Hematopoietic multipotent progenitor cell treated with erythropoietin and hydrocortisone succinate and interleukin-3 and kit ligand, for 4 days (in vitro differentiated cells): ENCODE results near the gene KCNA4.
"Not testable (repeated sequence)": the region's sequence is repeated elsewhere in the genome, so short reads cannot be mapped to it uniquely, and the experiment has no call there.

ENCODE experiments used
- DNase-seq: peaks from one replicate; pipeline ENCODE4 v3.0.0-alpha.2; 2015

Gene KCNA4

DNA sequence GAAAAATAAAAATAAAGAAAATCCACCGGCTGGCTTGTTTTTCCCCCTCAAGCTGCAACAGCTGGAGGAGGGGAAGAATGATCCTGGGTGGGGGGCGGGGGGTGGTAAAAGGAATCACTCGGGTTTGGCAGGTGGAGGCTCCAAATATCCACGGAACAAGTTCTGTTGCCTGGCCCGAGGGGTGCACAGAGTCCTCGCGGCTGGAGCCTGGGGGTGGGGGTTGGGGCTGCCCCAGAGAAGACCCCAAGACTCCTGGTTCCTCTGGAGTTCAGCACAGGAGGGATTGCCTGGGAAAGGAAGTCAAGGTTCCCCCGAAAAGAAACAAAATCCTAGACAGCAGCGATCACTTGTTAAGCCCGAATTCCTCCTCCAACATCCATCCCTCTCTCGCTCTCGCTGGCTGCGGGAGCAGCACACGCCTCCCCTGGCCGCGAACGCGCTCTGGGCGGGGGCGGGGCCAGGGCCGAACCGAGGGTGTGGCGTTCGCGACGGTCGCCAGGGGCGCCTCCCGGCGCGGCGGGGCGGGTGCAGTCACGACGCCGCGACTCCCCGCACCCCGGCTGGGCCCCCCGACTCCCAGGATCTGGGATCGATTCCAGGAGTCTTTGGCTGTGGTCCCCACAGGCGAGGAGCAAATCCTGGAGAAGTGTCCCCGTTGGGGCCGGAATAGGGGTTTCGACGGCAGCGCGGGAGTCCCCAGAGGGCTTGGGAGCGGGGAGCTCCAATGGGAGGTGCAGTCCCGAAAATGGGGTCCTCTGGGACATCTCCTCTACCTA lies at the start of gene KCNA4:
Gene KCNA4 (minus strand): TSS at position 443 of the 776 bp plus-strand sequence. CDS start 4,352 bp downstream, outside the sequence.
- peak; percentile 17 for DNase-seq

DNA sequence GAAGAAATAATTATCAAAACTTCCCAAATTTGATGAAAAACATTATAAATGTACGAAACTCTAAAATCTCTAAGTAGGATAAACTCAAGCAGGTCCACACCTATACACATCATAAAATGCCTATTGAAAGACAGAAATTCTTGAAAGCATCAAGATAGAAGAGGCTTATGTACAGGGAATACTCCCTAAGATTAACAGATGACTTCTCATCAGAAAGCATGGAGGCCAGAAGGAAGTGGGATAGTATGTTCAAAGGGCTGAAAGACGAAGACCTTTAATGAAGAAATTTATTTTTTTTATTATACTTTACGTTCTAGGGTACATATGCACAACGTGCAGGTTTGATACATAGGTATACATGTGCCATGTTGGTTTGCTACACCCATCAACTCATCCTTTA lies 45.3 kb upstream of the KCNA4 start:
- no peak for DNase-seq

- DNase-seq, result no peak
Observed at GRCh38 chr11:30059172-30059815, 42.5 kb upstream of the KCNA4 start.

DNA sequence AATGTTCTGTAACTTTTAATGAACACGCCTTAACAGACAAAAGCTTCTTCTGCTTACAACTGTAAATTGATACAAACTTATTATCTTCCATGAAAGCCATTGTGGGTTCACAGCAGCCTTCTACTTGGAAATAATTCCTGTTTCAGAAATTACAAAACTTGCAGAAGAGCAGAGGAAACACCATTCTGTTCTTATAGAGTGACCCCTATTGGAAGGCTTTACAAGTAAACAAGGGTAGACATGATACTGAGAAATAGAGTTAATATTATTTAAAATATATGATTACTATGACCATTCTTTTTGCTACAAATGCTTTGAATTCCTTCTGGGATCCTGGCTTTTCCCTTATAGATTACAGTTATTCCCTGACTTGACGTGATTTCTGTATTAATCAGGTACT lies 32.4 kb upstream of the KCNA4 start:
- no peak for DNase-seq

- DNase-seq, result peak; percentile 17
Observed at GRCh38 chr11:30046578-30046945, 29.7 kb upstream of the KCNA4 start.

- DNase-seq, result no peak
Observed at GRCh38 chr11:30045921-30046577, 29.2 kb upstream of the KCNA4 start.

- no peak for DNase-seq
Observed at GRCh38 chr11:30045144-30045543, 28.3 kb upstream of the KCNA4 start.

- no peak for DNase-seq
Observed at GRCh38 chr11:30041171-30041570, 24.3 kb upstream of the KCNA4 start.

DNA sequence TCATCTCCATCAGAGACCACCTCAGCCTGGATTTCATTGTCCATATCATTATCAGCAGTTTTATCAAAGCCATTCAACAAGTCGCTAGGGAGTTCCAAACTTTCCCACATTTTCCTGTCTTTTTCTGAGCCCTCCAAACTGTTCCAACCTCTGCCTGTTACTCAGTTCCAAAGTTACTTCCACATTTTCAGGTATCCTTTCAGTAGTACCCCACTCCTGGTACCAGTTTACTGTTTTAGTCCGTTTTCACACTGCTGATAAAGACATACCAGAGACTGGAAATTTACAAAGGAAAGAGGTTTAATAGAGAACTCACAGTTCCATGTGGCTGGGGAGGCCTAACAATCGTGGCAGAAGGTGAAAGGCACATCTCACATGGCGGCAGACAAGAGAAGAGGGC lies 17.9 kb upstream of the KCNA4 start:
- not testable (repeated sequence) for DNase-seq

DNA sequence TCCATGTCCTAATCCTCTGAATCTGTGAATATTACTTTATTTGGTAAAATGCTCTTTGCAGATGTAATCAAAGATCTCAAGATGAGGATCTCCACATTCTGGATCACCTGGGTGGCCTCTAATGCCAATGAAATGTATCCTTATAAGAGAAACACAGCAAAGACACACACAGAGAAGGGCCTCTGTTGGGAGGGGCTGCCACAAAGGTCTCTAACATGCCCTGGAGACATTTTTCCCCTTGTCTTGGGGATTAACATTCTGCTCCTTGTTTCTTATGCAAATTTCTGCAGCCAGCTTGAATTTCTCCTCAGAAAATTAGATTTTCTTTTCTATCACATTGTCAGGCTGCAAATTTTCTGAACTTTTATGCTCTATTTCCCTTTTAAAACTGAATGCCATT lies 17.3 kb upstream of the KCNA4 start:
- DNase-seq, result not testable (repeated sequence)

DNA sequence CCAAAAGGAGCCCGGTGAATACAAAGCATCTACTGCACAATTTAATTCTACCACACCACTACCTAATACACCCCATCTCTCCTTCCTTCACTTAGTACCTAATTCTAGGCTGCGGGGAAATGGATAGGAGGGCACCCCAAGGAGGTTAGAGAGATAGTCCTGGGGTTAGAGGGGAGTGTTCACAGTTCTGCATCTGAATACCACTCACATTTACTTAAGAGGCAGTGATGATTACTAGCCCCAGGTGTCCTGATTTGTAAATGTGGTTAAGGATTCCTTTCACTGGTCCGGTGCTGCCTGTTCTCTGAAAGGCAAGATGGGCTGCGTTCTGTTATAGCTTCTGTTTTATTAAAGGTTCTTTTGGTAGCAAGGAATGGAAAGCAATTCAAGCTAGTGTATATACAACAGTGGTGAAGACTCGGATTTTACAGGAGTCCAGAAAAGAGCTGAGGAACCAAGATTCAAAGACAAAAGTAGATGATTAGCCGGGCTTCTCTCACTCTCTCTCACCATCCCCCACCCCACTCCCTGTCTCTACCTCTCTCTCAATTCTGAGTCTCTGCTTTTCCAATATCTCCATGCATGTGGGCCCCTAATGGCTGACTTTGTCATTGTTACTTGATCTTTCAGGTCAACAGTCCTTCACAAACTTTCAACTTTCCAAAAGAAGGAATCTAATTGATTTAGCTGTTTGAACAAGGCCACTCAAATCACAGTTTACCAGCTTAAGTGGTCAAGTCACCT lies 8.7 kb upstream of the KCNA4 start:
- DNase-seq, result no peak

DNA sequence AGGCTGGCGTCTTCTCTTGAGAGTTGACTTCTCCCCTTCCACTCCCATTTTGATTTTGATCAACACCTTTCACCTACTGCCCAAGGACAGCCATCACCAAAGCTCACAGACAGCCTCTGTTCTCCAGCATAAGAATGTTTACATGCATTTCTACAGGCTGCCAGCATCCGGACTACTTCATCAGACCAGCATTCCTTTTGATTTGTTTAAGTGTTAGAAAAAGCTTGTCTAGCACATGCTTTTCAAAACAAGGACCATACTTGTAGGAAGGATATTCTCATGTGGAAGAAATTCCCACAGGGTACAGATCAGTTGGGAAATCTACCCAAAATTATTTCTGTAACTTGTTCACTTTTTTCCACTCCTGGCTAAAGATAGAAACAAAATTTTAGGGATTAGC lies 6.2 kb upstream of the KCNA4 start:
- no peak for DNase-seq

DNA sequence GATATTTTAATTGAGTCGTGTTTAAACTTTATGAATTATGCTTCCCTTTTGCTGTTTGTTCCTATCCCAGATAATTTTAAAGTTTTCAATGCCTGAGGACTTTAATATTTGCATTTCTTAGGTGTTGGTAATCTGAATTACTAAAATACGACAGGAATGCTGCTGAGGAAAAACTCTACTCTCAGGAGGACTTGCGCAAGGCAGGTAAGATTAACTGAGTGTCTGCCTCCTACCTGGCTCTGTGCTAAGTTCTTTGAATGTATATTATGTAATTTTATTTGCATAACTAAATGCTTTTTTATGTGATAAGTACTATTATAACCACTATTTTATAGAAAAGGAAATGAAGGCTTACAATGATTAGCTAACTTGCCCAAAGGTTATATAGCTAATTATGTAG lies 2.7 kb upstream of the KCNA4 start:
- DNase-seq, result no peak

- no peak for DNase-seq
Observed at GRCh38 chr11:30018495-30018894, 1.7 kb upstream of the KCNA4 start.

- no peak for DNase-seq
Observed at GRCh38 chr11:30017445-30017895, 640 bp upstream of the KCNA4 start.

DNA sequence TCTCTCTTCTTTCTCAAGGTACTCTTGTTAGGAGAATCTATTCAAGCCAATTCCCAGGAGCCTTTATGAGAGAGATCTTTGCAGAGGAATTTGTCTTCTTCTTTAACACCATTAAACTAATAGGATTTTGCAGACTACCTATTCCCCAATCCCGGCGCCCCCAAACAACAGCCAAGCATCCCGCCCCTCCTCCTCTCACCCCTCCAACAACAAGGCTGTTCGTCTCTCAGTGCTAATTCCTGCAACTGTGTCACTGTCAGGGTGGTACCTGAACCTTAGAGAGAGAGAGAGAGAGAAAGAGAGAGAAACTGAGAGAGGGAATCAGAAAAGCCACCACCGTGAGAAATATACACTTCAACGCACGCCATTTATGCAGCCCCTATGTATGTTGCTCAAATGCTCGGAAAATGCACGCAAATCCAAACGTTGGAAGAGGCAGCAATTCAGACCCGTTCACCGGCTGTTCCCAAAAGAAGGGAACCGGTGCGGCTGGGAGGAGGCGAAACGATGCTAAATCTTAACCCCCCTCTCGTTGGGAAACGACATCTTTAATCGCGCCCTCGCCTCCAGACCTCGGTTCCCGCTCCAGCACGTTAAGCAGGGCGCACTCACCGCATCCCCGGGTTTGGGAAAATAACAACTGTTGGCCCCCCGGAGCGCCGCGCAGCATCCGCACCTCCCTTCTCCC lies 961 bp downstream of the KCNA4 start:
- no peak for DNase-seq

DNA sequence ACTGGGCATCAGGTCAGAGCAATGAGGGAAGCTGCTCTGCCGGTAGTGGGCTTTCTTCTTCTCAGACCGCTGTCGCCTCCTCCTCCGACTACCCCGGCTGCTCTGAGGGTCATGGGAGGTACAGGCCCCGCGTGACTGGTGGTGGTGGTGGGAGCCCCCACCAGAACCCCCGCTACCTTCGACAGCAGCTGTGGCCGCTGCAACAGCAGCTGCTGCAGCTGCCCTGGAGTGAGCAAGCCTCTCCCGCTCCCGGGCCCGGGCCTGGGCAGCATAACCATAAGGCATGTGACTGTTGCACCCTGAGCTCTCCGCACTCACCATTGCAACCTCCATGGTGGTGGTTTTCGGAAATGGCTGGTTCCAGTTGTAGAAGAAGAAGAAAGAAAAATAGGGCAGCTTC lies 4.5 kb downstream of the KCNA4 start:
- no peak for DNase-seq

- no peak for DNase-seq
Observed at GRCh38 chr11:30009060-30009459, 7.8 kb downstream of the KCNA4 start.

DNA sequence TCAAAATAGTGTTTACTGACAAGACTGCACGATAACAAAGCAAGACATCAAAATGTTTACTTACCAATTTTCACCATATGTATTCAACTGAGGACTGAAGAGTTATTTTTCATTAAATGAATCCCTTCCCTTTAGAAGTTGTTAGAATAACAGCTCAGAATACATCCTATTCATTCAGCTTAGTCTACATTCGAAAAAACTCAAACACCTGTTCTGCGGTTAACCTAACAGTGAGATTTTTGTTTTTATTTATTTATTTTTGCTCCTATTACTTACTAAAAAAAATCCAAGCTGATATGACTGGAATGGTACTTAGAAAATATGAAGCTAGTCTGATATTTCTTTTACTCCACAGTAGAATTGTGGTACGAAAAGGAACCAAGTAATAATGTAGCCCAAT lies 10.0 kb downstream of the KCNA4 start:
- DNase-seq, result no peak

GRCh38 chr11:30002157-30002785 lies 14.6 kb downstream of the KCNA4 start:
- no peak for DNase-seq

GRCh38 chr11:30000986-30001750 lies 15.7 kb downstream of the KCNA4 start:
- no peak for DNase-seq
